AG04450 (cell line): Measurements from ENCODE around the gene GABBR2. TPM values are rescaled to one million over a fixed set of nuclear protein-coding genes. Genes with fewer than 3 reads are reported as not detected.

Experiments used
- CTCF ChIA-PET: fragments of 300-600, 350-600 bp; formaldehyde crosslinking; extraction: SDS; loops from one replicate; lab custom pipeline; 2022; ENCODE audit warnings: antibody characterized with exemption, inconsistent platforms; lab: Charles Lee
- POLR2A ChIA-PET: fragments of 350-600 bp; formaldehyde crosslinking; extraction: SDS; loops from one replicate; lab custom pipeline; 2021; ENCODE audit warnings: antibody characterized with exemption, inconsistent platforms; lab: Yijun Ruan, JAX
- DNase-seq: peaks from one replicate; pipeline ENCODE4 v3.0.0-alpha.2; 2011; ENCODE audit warnings: low read depth, low spot score
- H3K27ac ChIP-seq: one replicate; pipeline ENCODE4 v1.5.1; 2012; ENCODE audit warnings: low read depth, low read length, control low read depth
- H3K27me3 ChIP-seq: one replicate; pipeline ENCODE4 v1.6.0; 2012; ENCODE audit warnings: low read length; ENCODE audit not compliant: control insufficient read depth, insufficient read depth
- H3K4me3 ChIP-seq: 2 replicates; pipeline ENCODE4 v1.5.1; 2011; ENCODE audit warnings: mild to moderate bottlenecking, low read depth, low read length, control low read depth
- H3K9me3 ChIP-seq: 2 replicates; pipeline ENCODE4 v1.5.1; 2012; ENCODE audit warnings: low read length; ENCODE audit not compliant: control insufficient read depth, insufficient read depth
- CTCF ChIP-seq: IDR thresholded peaks from 2 replicates; pipeline ENCODE4 v1.5.1; 2011; ENCODE audit warnings: low read depth, low read length, control low read depth, inconsistent platforms
- polyA plus RNA-seq: library from polyadenylated mRNA; depleted of rRNA; stranded (reverse); fragments of >200 nt; gene quantifications from 2 replicates; pipeline ENCODE4 v1.2.3, GENCODE V29; 2011

Gene GABBR2
- polyA plus RNA-seq, 1 experiment = 2.4 TPM

GRCh38 chr9:98385751-98386150, 323.0 kb downstream of the GABBR2 start:
- Histone ChIP-seq H3K4me3 (no peak overlapping the region), H3K27ac (no peak overlapping the region), H3K9me3 (no peaks in the 10 kb centered on the region), H3K27me3 (peaks cover 6% of the 10 kb centered on the region)
- CTCF ChIA-PET = interaction anchor here (0.5 to 0.8 kb wide), 3 partner anchors 390 to 1640 kb away, joined by 3 to 13 read pairs (median 3); no protein-coding TSS in a partner anchor
- no peak for TF ChIP-seq CTCF
- POLR2A ChIA-PET = no interaction called here
- no peak for DNase-seq

GRCh38 chr9:98383758-98384157, 325.0 kb downstream of the GABBR2 start:
- peak; percentile 48 for TF ChIP-seq CTCF
- Histone ChIP-seq H3K27me3 (no peaks in the 10 kb centered on the region), H3K4me3 (no peak overlapping the region), H3K9me3 (no peaks in the 10 kb centered on the region), H3K27ac (no peak overlapping the region)
- ChIA-PET CTCF (interaction anchor here (0.6 to 1.0 kb wide), 2 partner anchors 9 to 323 kb away, joined by 3 read pairs; no protein-coding TSS in a partner anchor), POLR2A (no interaction called here)
- no peak for DNase-seq

- no peak overlapping the region for H3K27ac ChIP-seq
- no peak for TF ChIP-seq CTCF
- H3K9me3 ChIP-seq = no peaks in the 10 kb centered on the region
- no peaks in the 10 kb centered on the region for H3K27me3 ChIP-seq
- no peak overlapping the region for H3K4me3 ChIP-seq
- ChIA-PET POLR2A (no interaction called here), CTCF (interaction anchor here (0.5 to 3.4 kb wide), 2 partner anchors 394 to 875 kb away, joined by 3 to 17 read pairs; no protein-coding TSS in a partner anchor)
- no peak for DNase-seq
These were observed 327.2 kb downstream of the GABBR2 start for GRCh38 chr9:98381311-98382103.

- no peak overlapping the region for H3K4me3 ChIP-seq
- TF ChIP-seq CTCF = no peak
- no peaks in the 10 kb centered on the region for H3K27me3 ChIP-seq
- ChIA-PET CTCF (interaction anchor here (3.4 kb wide), 1 partner anchor 395 kb away, joined by 17 read pairs; no protein-coding TSS in a partner anchor), POLR2A (interaction anchor here (0.7 to 1.1 kb wide), 3 partner anchors 16 to 108 kb away, joined by 3 to 5 read pairs (median 3); no protein-coding TSS in a partner anchor)
- peak overlapping the region; percentile 42 for H3K27ac ChIP-seq
- no peak for DNase-seq
- H3K9me3 ChIP-seq = no peaks in the 10 kb centered on the region
These were observed 328.6 kb downstream of the GABBR2 start for GRCh38 chr9:98380065-98380681.
